Ramos (cell line): ENCODE measurements around the gene ISLR.
"Not testable (repeated sequence)": the region's sequence is repeated elsewhere in the genome, so short reads cannot be mapped to it uniquely, and the experiment has no call there.

Experiments
- in situ Hi-C: fragments of 300-500 bp; cut with MboI; formaldehyde crosslinking; loops from one replicate; pipeline ENCODE4 v1.14.3; 2022; ENCODE audit warnings: low sequenced_read_pairs; ENCODE audit not compliant: unreplicated experiment

ISLR gene

GRCh38 chr15:74136540-74136813 is 37.0 kb upstream of the ISLR start:
- in situ Hi-C loops, result no loop called here

GRCh38 chr15:74136814-74137536 is 36.5 kb upstream of the ISLR start:
- in situ Hi-C loops, result no loop called here

- in situ Hi-C loops, result no loop called here
Observed at GRCh38 chr15:74137537-74137894, 36.0 kb upstream of the ISLR start.

GRCh38 chr15:74138642-74139041 is 34.9 kb upstream of the ISLR start:
- in situ Hi-C loops, result no loop called here

GRCh38 chr15:74141591-74141990 is 31.9 kb upstream of the ISLR start:
- in situ Hi-C loops, result no loop called here

GRCh38 chr15:74144153-74144775 is 29.2 kb upstream of the ISLR start:
- in situ Hi-C loops, result no loop called here

GRCh38 chr15:74146277-74146800 is 27.2 kb upstream of the ISLR start:
- in situ Hi-C loops, result no loop called here

- in situ Hi-C loops, result no loop called here
Observed at GRCh38 chr15:74147051-74147450, 26.5 kb upstream of the ISLR start.

GRCh38 chr15:74155766-74156417 is 17.6 kb upstream of the ISLR start:
- in situ Hi-C loops, result no loop called here

GRCh38 chr15:74156678-74157411 is 16.7 kb upstream of the ISLR start:
- in situ Hi-C loops, result no loop called here

- in situ Hi-C loops, result no loop called here
Observed at GRCh38 chr15:74157868-74158827, 15.4 kb upstream of the ISLR start.

GRCh38 chr15:74158855-74159650 is 14.5 kb upstream of the ISLR start:
- in situ Hi-C loops, result no loop called here

GRCh38 chr15:74159773-74160172 is 13.7 kb upstream of the ISLR start:
- in situ Hi-C loops, result no loop called here

- in situ Hi-C loops, result not testable (repeated sequence)
Observed at GRCh38 chr15:74160390-74160789, 13.1 kb upstream of the ISLR start.

GRCh38 chr15:74162195-74162536 is 11.3 kb upstream of the ISLR start:
- in situ Hi-C loops, result not testable (repeated sequence)

GRCh38 chr15:74165461-74165860 is 8.0 kb upstream of the ISLR start:
- in situ Hi-C loops, result no loop called here

GRCh38 chr15:74167891-74168331 is 5.6 kb upstream of the ISLR start:
- in situ Hi-C loops, result no loop called here

- in situ Hi-C loops, result no loop called here
Observed at GRCh38 chr15:74168711-74169126, 4.8 kb upstream of the ISLR start.
